ENCODE data around the gene HSPB6.

DNA sequence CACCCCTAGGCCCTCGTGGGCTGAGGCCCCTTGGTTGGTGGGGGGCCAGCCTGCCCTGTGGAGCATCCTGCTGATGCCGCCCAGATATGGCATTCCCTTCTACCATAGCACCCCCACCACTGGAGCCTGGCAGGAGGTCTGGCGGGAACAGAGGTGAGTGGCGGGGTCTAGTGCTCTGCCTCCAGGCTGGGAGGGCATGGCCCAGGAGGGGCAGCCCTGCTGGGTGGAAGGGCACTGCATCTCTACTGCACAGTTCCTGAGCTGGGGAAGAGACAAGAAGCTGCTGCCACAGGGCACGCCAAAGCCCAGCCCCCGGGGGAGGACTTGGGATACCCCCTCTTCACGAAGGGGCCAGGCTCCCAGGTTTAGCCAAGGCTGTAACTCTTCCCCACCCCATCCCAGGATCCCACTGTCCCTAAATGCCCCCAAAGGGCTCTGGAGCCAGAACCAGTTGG, 41.4 kb downstream of the HSPB6 start:
- TF ChIP-seq, protein P1, sequence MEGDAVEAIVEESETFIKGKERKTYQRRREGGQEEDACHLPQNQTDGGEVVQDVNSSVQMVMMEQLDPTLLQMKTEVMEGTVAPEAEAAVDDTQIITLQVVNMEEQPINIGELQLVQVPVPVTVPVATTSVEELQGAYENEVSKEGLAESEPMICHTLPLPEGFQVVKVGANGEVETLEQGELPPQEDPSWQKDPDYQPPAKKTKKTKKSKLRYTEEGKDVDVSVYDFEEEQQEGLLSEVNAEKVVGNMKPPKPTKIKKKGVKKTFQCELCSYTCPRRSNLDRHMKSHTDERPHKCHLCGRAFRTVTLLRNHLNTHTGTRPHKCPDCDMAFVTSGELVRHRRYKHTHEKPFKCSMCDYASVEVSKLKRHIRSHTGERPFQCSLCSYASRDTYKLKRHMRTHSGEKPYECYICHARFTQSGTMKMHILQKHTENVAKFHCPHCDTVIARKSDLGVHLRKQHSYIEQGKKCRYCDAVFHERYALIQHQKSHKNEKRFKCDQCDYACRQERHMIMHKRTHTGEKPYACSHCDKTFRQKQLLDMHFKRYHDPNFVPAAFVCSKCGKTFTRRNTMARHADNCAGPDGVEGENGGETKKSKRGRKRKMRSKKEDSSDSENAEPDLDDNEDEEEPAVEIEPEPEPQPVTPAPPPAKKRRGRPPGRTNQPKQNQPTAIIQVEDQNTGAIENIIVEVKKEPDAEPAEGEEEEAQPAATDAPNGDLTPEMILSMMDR (IDR thresholded peaks at IDR 0.05) = no peak
- TF ChIP-seq ZFX (IDR thresholded peaks at IDR 0.05; ENCODE audit: borderline replicate concordance) = no peak
